HCT116 (cell line): ENCODE results near the gene RLN3. TPM values are rescaled to one million over a fixed set of nuclear protein-coding genes. Genes with fewer than 3 reads are reported as not detected.

Experiments used
- ATAC-seq: fragments of 200-7000 bp; cut with Tn5 transposase; 2 replicates; pipeline ENCODE4 v1.9.1; 2020; ENCODE audit warnings: mild to moderate bottlenecking, moderate library complexity
- BruUV-seq: library from RNA; stranded (reverse); fragments of 400-500 nt; replicated peaks from 2 replicates; lab custom pipeline; 2021; lab: Mats Ljungman, UMichigan
- CTCF ChIA-PET: fragments of 300-600 bp; sonication (Branson Sonifier 250); formaldehyde crosslinking; loops from one replicate; lab custom pipeline; 2021; ENCODE audit warnings: antibody characterized with exemption; lab: Charles Lee
- POLR2A ChIA-PET: fragments of 300-600, 350-600 bp; sonication (Branson Sonifier 250); formaldehyde crosslinking; loops from one replicate; lab custom pipeline; 2021; ENCODE audit warnings: antibody characterized with exemption; lab: Charles Lee
- RAD21 ChIA-PET, 2 experiments: fragments of 300-600 bp; sonication (Branson Sonifier 250); formaldehyde crosslinking; loops; one replicate each; lab custom pipeline; 2023; ENCODE audit warnings: low total read pairs in 2 of 2; ENCODE audit not compliant: uncharacterized antibody in 2 of 2, unreplicated experiment in 2 of 2, low non-redundant PET in 1 of 2; lab: Charles Lee
- DNase-seq: peaks from one replicate; pipeline ENCODE4 v3.0.0-alpha.2; 2010; ENCODE audit warnings: low read depth, low spot score
- H2AFZ ChIP-seq: fragments of 200-600 bp; shearing (Covaris generic), sonication (generic); 2 replicates; pipeline ENCODE4 v1.6.1; 2017; ENCODE audit warnings: low read depth, mixed run types, mixed read lengths, antibody characterized with exemption, low read length; ENCODE audit not compliant: poor library complexity, severe bottlenecking
- H3K27ac ChIP-seq: 2 replicates; pipeline ENCODE4 v1.5.1; 2012; ENCODE audit warnings: low read depth, low read length
- H3K27me3 ChIP-seq: fragments of 200-600 bp; sonication (generic); 2 replicates; pipeline ENCODE4 v1.6.1; 2016; ENCODE audit warnings: mixed run types, low read length, mixed read lengths; ENCODE audit not compliant: insufficient read depth
- H3K36me3 ChIP-seq, 2 experiments: fragments of 200-500 bp in 1 of 2; fragments of 200-600 bp in 1 of 2; sonication (Bioruptor generic) in 1 of 2; sonication (generic) in 1 of 2; 2 replicates each; pipeline versions ENCODE4 v1.5.1 to v1.6.1; 2014 to 2016; ENCODE audit warnings: low read length in 2 of 2, inconsistent platforms in 1 of 2, mixed read lengths in 1 of 2, mixed run types in 1 of 2; ENCODE audit not compliant: insufficient read depth in 2 of 2, control insufficient read depth in 1 of 2
- H3K4me1 ChIP-seq, 2 experiments: fragments of 200-600 bp in 1 of 2; sonication (generic) in 1 of 2; 2 replicates each; pipeline versions ENCODE4 v1.5.1 to v1.6.1; 2012 to 2017; ENCODE audit warnings: low read length in 2 of 2, inconsistent platforms in 1 of 2, mild to moderate bottlenecking in 1 of 2, mixed read lengths in 1 of 2, mixed run types in 1 of 2, moderate library complexity in 1 of 2; ENCODE audit not compliant: insufficient read depth in 2 of 2, control insufficient read depth in 1 of 2
- H3K4me2 ChIP-seq: fragments of 200-600 bp; sonication (generic); 2 replicates; pipeline ENCODE4 v1.6.1; 2017; ENCODE audit warnings: mixed run types, low read length, mixed read lengths
- H3K4me3 ChIP-seq, 2 experiments: fragments of 200-600 bp in 1 of 2; sonication (generic) in 1 of 2; replicated peaks in 1 of 2; 2 replicates each; pipeline ENCODE4 v1.5.1; 2011 to 2016; ENCODE audit warnings: low read length in 2 of 2, control low read depth in 1 of 2, low read depth in 1 of 2, mild to moderate bottlenecking in 1 of 2, mixed read lengths in 1 of 2, mixed run types in 1 of 2
- H3K79me2 ChIP-seq: fragments of 200-600 bp; sonication (generic); 2 replicates; pipeline ENCODE4 v1.6.1; 2017; ENCODE audit warnings: mild to moderate bottlenecking, mixed run types, low read length, moderate library complexity, mixed read lengths; ENCODE audit not compliant: insufficient read depth
- H3K9ac ChIP-seq: fragments of 200-600 bp; sonication (generic); 2 replicates; pipeline ENCODE4 v1.6.1; 2016; ENCODE audit warnings: low read length, mixed read lengths
- H3K9me2 ChIP-seq: fragments of 200-600 bp; sonication (generic), shearing (Covaris generic); 2 replicates; pipeline ENCODE4 v1.6.1; 2017; ENCODE audit warnings: mixed run types, mild to moderate bottlenecking, moderate library complexity; ENCODE audit not compliant: insufficient read depth
- H3K9me3 ChIP-seq, 2 experiments: fragments of 200-500 bp in 1 of 2; fragments of 200-600 bp in 1 of 2; sonication (Bioruptor generic) in 1 of 2; sonication (generic) in 1 of 2; 2 replicates each; pipeline ENCODE4 v1.6.1; 2014 to 2017; ENCODE audit warnings: low read length in 2 of 2, mixed read lengths in 2 of 2, inconsistent platforms in 1 of 2, low read depth in 1 of 2, mild to moderate bottlenecking in 1 of 2, mixed run types in 1 of 2, moderate library complexity in 1 of 2; ENCODE audit not compliant: control insufficient read depth in 1 of 2, insufficient read depth in 1 of 2
- H4K20me1 ChIP-seq: fragments of 200-600 bp; sonication (generic), shearing (Covaris generic); 2 replicates; pipeline ENCODE4 v1.6.1; 2017; ENCODE audit warnings: mixed run types, mild to moderate bottlenecking, moderate library complexity; ENCODE audit not compliant: insufficient read depth
- CBX3 ChIP-seq: IDR thresholded peaks from 2 replicates; pipeline ENCODE4 v1.6.1; 2012; ENCODE audit warnings: low read depth
- EGR1 ChIP-seq: IDR thresholded peaks from 2 replicates; pipeline ENCODE4 v1.6.1; 2012; ENCODE audit warnings: low read depth
- ELF1 ChIP-seq: IDR thresholded peaks from 2 replicates; pipeline ENCODE4 v1.6.1; 2012; ENCODE audit warnings: low read depth, borderline replicate concordance
- FOSL1 ChIP-seq: IDR thresholded peaks from 2 replicates; pipeline ENCODE4 v1.6.1; 2012; ENCODE audit warnings: low read depth
- POLR2A ChIP-seq: IDR thresholded peaks from 2 replicates; pipeline ENCODE4 v1.7.0; 2011; ENCODE audit warnings: borderline replicate concordance; ENCODE audit not compliant: insufficient read depth, insufficient read length; ENCODE audit errors: extremely low read depth
- POLR2AphosphoS5 ChIP-seq: IDR thresholded peaks from 2 replicates; pipeline ENCODE4 v1.6.1; 2011; ENCODE audit warnings: mild to moderate bottlenecking, low read depth, low read length, moderate library complexity
- RAD21 ChIP-seq: IDR thresholded peaks from 2 replicates; pipeline ENCODE4 v1.6.1; 2012; ENCODE audit warnings: low read depth, mild to moderate bottlenecking
- SIN3A ChIP-seq: IDR thresholded peaks from 2 replicates; pipeline ENCODE4 v1.6.1; 2012; ENCODE audit warnings: low read depth
- SP1 ChIP-seq: IDR thresholded peaks from 2 replicates; pipeline ENCODE4 v1.6.1; 2012; ENCODE audit warnings: low read depth
- SRF ChIP-seq: IDR thresholded peaks from 2 replicates; pipeline ENCODE4 v1.6.1; 2012; ENCODE audit warnings: low read depth
- ZFX ChIP-seq: fragments of 450-650 bp; IDR thresholded peaks from 2 replicates; pipeline ENCODE4 v1.6.1; 2017
- ZNF274 ChIP-seq: fragments of 200-500 bp; sonication (Bioruptor generic); IDR thresholded peaks from 2 replicates; pipeline ENCODE4 v1.6.1; 2014; ENCODE audit warnings: mild to moderate bottlenecking, low read depth, low read length, inconsistent platforms
- intact Hi-C: fragments of 100-400 bp; cut with micrococcal nuclease; formaldehyde crosslinking; loops from 2 replicates; pipeline ENCODE4 v1.10.0; 2022
- total RNA-seq: library from RNA; stranded (reverse); gene quantifications from one replicate; pipeline ENCODE4 v1.2.1, GENCODE V29; 2021; ENCODE audit not compliant: unreplicated experiment
- TF ChIP-seq, protein P1 (sequence below): IDR thresholded peaks from 2 replicates; pipeline ENCODE4 v1.6.1; 2012
- TF ChIP-seq, protein P2 (sequence below): IDR thresholded peaks from 2 replicates; pipeline ENCODE4 v1.6.1; 2012; ENCODE audit warnings: low read depth

RLN3 gene
- total RNA-seq, 1 experiment from 2014 or later = not detected

DNA sequence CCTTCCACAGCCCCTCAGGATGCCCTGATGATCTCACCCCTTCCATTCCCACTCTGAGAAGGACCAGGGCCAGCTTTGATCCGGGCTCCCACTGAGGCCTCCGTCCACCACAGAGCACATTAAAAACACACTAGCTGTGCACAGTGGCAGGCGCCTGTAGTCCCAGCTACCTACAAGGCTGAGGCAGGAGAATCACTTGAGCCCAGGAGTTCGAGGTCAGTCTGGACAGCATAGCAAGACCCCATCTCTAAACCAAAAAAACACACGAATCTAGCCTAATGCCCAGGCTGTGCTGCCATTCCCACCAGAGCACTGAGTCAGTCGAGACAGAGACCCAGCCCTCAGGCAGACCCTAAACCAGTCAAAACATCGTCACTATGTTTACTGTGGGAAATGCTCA is 35.9 kb upstream of the RLN3 start:
- Histone ChIP-seq H4K20me1 (no peaks in the 10 kb centered on the region), H3K9me2 (no peaks in the 10 kb centered on the region), H3K27me3 (no peaks in the 10 kb centered on the region), H3K27ac (no peak overlapping the region), H3K36me3 (peaks cover 4 to 6% of the 10 kb centered on the region in 2 experiments; a peak in 1 of 4 replicates), H2AFZ (no peak overlapping the region), H3K79me2 (no peaks in the 10 kb centered on the region), H3K4me1 (no peaks in the 10 kb centered on the region; a peak in 1 of 4 replicates), H3K9me3 (no peaks in the 10 kb centered on the region), H3K4me2 (no peak overlapping the region), H3K4me3 (no peak overlapping the region), H3K9ac (no peak overlapping the region)
- intact Hi-C loops = no loop called here
- DNase-seq (no peak), ATAC-seq (no peak)
- CTCF ChIA-PET = no interaction called here
- TF ChIP-seq, protein P1, sequence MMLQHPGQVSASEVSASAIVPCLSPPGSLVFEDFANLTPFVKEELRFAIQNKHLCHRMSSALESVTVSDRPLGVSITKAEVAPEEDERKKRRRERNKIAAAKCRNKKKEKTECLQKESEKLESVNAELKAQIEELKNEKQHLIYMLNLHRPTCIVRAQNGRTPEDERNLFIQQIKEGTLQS = no peak
- TF ChIP-seq SRF (no peak), POLR2AphosphoS5 (no peak), POLR2A (no peak), ELF1 (no peak), SP1 (no peak), FOSL1 (no peak), EGR1 (no peak), CBX3 (no peak), ZNF274 (no peak), RAD21 (no peak), ZFX (no peak), SIN3A (no peak)
- TF ChIP-seq, protein P2, sequence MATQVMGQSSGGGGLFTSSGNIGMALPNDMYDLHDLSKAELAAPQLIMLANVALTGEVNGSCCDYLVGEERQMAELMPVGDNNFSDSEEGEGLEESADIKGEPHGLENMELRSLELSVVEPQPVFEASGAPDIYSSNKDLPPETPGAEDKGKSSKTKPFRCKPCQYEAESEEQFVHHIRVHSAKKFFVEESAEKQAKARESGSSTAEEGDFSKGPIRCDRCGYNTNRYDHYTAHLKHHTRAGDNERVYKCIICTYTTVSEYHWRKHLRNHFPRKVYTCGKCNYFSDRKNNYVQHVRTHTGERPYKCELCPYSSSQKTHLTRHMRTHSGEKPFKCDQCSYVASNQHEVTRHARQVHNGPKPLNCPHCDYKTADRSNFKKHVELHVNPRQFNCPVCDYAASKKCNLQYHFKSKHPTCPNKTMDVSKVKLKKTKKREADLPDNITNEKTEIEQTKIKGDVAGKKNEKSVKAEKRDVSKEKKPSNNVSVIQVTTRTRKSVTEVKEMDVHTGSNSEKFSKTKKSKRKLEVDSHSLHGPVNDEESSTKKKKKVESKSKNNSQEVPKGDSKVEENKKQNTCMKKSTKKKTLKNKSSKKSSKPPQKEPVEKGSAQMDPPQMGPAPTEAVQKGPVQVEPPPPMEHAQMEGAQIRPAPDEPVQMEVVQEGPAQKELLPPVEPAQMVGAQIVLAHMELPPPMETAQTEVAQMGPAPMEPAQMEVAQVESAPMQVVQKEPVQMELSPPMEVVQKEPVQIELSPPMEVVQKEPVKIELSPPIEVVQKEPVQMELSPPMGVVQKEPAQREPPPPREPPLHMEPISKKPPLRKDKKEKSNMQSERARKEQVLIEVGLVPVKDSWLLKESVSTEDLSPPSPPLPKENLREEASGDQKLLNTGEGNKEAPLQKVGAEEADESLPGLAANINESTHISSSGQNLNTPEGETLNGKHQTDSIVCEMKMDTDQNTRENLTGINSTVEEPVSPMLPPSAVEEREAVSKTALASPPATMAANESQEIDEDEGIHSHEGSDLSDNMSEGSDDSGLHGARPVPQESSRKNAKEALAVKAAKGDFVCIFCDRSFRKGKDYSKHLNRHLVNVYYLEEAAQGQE = no peak
- POLR2A ChIA-PET = no interaction called here
- RAD21 ChIA-PET = no interaction called here
- no TSS peak for BruUV-seq
